ENCODE measurements around the gene PLXDC1.

GRCh38 chr17:39198186-39198566, 46.7 kb upstream of the PLXDC1 start:
- TF ChIP-seq SALL2 (tag by site-specific recombination; IDR thresholded peaks at IDR 0.05; ENCODE audit: borderline replicate concordance) (no peak), ZNF138 (tag by site-specific recombination; IDR thresholded peaks at IDR 0.05; ENCODE audit: borderline replicate concordance) (no peak), ZSCAN30 (tag by site-specific recombination; IDR thresholded peaks at IDR 0.05) (no peak), ZNF24 (tag by site-specific recombination; IDR thresholded peaks at IDR 0.05) (no peak)
